Measurements from ENCODE around the gene CHD8.

The CHD8 gene

DNA sequence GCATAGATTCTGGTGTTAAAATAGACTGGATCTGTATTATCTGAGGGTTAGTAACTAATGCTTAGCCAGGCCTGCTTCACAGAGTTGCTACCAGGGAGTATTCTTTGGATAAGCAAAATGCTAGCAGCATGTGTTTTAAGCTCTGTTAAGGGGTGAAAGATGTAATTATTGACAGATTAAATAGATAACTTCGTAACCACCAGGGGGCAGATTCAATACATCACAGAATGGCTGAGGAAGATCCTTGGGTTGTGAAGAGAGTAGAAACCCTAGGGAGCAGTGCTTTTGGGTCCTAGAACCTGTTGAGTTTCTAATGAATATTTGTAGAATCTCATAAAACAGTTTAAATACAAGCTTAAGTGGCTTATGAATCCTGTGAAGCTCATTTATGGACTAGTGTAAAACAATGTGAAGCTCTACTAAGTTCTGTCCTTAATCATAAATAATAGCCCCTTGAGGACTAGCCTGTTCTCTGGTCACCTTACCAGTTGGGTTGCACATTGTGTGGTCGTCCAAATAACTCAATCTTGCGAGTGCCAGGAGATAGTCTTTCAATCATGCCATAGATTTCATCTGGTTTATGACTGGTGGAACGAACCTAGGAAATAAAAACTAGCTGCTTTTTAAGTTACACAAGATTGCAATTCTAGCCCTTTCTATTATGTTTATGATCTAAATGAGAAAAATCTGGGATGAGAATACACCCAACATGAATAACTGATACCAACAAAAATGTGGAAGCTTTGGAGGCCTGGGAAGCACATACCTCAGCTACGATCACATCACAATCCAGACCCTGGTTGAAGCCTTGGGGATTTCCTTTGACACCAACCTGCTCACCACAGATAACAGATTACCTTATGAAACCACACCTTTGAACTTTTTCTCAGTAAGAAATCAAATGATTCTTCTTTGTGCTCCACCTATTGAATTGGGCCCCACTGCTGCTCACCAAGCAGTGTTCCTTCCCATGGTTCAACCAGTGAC, 42.9 kb upstream of the CHD8 start:
- Histone ChIP-seq H3K27ac (no peak overlapping the region; the same call in 1 of the 2 replicates), H3K9ac (no peak overlapping the region), H4K20me1 (ENCODE audit: insufficient read depth) (no peaks in the 10 kb centered on the region), H2AFZ (ENCODE audit: low read depth) (no peak overlapping the region), H3K79me2 (ENCODE audit: insufficient read depth, low read depth) (no peaks in the 10 kb centered on the region), H3K4me1 (ENCODE audit: low read depth, poor library complexity, severe bottlenecking) (peaks cover 31% of the 10 kb centered on the region), H3K36me3 (ENCODE audit: insufficient read depth) (no peaks in the 10 kb centered on the region), H3K27me3 (ENCODE audit: insufficient read depth, low read depth) (no peaks in the 10 kb centered on the region), H3K4me3 (IDR thresholded peaks at IDR 0.05; ENCODE audit: insufficient read depth, low read depth, low read length) (no peak overlapping the region), H3K4me2 (no peak overlapping the region; the same call in 1 of the 2 replicates)
- peak; percentile 67 for TF ChIP-seq CTCF (conservative IDR thresholded peaks at IDR 0.05; ENCODE audit: low read depth, low read length)

DNA sequence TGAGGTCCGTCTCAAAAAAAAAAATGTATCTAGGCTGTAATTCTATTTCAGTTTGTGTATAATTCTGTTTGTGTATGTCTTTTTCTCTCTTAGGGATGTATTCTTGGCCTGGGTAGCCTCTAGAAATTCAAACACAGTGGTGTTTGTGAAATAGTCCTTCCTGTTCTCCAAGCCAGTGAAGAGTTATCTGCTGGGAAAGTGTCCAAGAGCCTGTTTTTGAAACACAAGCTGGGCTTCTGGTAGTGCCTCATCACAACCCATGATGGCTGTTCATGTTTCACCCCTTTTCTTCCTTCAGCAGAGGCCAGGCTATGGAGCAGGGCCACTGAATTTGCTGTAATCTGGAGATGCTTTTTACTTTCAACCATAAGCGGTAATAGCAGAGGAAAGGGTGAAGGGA, 40.5 kb upstream of the CHD8 start:
- no peak overlapping the region for H3K4me3 ChIP-seq (IDR thresholded peaks at IDR 0.05; ENCODE audit: insufficient read depth, low read depth, low read length)
- no peaks in the 10 kb centered on the region for H3K27me3 ChIP-seq (ENCODE audit: insufficient read depth, low read depth)
- H4K20me1 ChIP-seq (ENCODE audit: insufficient read depth) = no peaks in the 10 kb centered on the region
- H3K4me2 ChIP-seq = no peak overlapping the region
- no peaks in the 10 kb centered on the region for H3K79me2 ChIP-seq (ENCODE audit: insufficient read depth, low read depth)
- H3K4me1 ChIP-seq (ENCODE audit: low read depth, poor library complexity, severe bottlenecking) = peaks cover 31% of the 10 kb centered on the region
- no peak overlapping the region for H3K9ac ChIP-seq
- H3K36me3 ChIP-seq (ENCODE audit: insufficient read depth) = no peaks in the 10 kb centered on the region
- no peak for TF ChIP-seq CTCF (conservative IDR thresholded peaks at IDR 0.05; ENCODE audit: low read depth, low read length)
- no peak overlapping the region for H3K27ac ChIP-seq
- H2AFZ ChIP-seq (ENCODE audit: low read depth) = no peak overlapping the region

GRCh38 chr14:21494902-21495762, 39.2 kb upstream of the CHD8 start:
- no peak overlapping the region for H2AFZ ChIP-seq (ENCODE audit: low read depth)
- H3K27me3 ChIP-seq (ENCODE audit: insufficient read depth, low read depth) = no peaks in the 10 kb centered on the region
- no peak for TF ChIP-seq CTCF (conservative IDR thresholded peaks at IDR 0.05; ENCODE audit: low read depth, low read length)
- no peak overlapping the region for H3K4me2 ChIP-seq
- H3K27ac ChIP-seq = no peak overlapping the region
- H3K79me2 ChIP-seq (ENCODE audit: insufficient read depth, low read depth) = no peaks in the 10 kb centered on the region
- H4K20me1 ChIP-seq (ENCODE audit: insufficient read depth) = no peaks in the 10 kb centered on the region
- no peak overlapping the region for H3K4me3 ChIP-seq (IDR thresholded peaks at IDR 0.05; ENCODE audit: insufficient read depth, low read depth, low read length)
- peaks cover 31% of the 10 kb centered on the region for H3K4me1 ChIP-seq (ENCODE audit: low read depth, poor library complexity, severe bottlenecking)
- no peaks in the 10 kb centered on the region for H3K36me3 ChIP-seq (ENCODE audit: insufficient read depth)
- H3K9ac ChIP-seq = no peak overlapping the region

DNA sequence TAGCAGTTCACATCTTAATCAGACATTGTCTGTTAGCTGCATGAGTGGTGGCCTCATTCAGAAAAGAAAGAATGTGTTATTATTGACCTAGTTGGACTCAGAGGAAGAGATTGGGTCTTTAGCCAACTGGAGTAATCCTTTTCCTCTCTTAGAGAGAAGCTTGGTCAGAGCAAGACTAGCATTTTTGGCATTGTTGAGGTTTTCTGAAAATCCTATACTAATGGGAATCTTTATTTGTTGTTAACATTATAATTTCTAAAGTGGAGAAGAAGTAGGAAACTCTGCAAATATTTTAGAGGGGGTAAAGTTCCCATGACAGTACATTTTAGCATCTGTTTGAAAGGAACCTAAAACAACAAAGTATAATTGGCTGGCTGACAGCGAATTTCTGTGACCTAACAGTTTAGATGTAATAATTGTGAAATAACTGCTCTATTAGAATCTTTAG, 30.7 kb upstream of the CHD8 start:
- Histone ChIP-seq H2AFZ (ENCODE audit: low read depth) (no peak overlapping the region), H3K4me3 (IDR thresholded peaks at IDR 0.05; ENCODE audit: insufficient read depth, low read depth, low read length) (no peak overlapping the region), H3K4me1 (ENCODE audit: low read depth, poor library complexity, severe bottlenecking) (no peaks in the 10 kb centered on the region), H3K9ac (no peak overlapping the region), H4K20me1 (ENCODE audit: insufficient read depth) (no peaks in the 10 kb centered on the region), H3K27ac (no peak overlapping the region), H3K27me3 (ENCODE audit: insufficient read depth, low read depth) (no peaks in the 10 kb centered on the region), H3K4me2 (no peak overlapping the region), H3K36me3 (ENCODE audit: insufficient read depth) (no peaks in the 10 kb centered on the region), H3K79me2 (ENCODE audit: insufficient read depth, low read depth) (no peaks in the 10 kb centered on the region)
- no peak for TF ChIP-seq CTCF (conservative IDR thresholded peaks at IDR 0.05; ENCODE audit: low read depth, low read length)

Measured in KMS-11 (cell line).